ENCODE results near the gene GBGT1.

DNA sequence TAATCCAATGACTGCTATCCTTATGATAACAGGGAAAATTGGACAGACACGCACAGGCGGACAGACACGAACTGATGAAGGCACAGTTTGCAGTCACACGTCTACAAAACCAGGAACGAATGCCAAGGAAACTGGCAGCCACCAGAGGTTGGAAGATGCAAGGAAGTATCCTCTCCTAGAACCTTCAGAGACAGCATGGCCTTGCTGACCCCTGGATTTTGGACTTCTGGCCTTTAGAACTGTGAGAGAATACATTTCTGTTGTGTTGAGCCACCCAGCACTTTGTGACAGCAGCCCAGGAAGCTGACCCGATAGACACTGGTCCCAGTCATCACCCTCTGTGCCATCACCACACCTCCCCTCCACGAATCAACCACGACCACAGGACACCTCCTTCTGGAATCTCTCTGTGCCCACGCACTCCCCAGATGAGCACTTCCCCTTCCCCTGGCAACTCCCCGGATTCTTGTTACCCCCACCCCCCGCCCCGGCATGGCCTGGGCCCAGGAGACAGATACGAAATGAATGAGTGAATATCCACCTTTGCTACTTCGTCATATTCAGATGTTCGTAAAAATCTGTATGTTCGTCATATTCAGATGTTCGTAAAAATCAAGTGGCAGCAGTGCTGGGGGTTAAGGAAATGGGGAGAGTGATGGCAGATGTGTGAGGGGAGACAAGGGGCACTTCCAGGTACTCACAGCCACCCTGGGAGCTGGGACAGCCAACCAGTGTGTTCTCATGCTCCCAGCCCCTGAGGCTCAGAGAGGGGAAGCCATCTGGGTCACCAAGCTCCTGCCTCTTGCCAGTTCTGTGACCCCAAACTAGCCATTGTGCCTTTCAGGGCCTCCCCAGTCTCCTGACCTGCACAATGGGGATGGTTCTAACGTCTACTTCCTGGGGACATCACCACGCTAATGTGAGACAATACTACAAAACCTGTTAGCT, 18.5 kb downstream of the GBGT1 start:
- TF ChIP-seq POLR2A (conservative IDR thresholded peaks at IDR 0.05) (no peak), ARNT (IDR thresholded peaks at IDR 0.05) (no peak), SP1 (CRISPR knock-in tag; IDR thresholded peaks at IDR 0.05) (no peak), HIVEP1 (CRISPR knock-in tag; IDR thresholded peaks at IDR 0.05) (no peak), HCFC1 (IDR thresholded peaks at IDR 0.05; ENCODE audit: low read depth, low read length) (no peak), BRCA1 (IDR thresholded peaks at IDR 0.05) (no peak), BRCA1 (CRISPR knock-in tag; IDR thresholded peaks at IDR 0.05) (no peak), FOXA1 (IDR thresholded peaks at IDR 0.05; ENCODE audit: borderline replicate concordance) (no peak)
- TF ChIP-seq, protein P1, sequence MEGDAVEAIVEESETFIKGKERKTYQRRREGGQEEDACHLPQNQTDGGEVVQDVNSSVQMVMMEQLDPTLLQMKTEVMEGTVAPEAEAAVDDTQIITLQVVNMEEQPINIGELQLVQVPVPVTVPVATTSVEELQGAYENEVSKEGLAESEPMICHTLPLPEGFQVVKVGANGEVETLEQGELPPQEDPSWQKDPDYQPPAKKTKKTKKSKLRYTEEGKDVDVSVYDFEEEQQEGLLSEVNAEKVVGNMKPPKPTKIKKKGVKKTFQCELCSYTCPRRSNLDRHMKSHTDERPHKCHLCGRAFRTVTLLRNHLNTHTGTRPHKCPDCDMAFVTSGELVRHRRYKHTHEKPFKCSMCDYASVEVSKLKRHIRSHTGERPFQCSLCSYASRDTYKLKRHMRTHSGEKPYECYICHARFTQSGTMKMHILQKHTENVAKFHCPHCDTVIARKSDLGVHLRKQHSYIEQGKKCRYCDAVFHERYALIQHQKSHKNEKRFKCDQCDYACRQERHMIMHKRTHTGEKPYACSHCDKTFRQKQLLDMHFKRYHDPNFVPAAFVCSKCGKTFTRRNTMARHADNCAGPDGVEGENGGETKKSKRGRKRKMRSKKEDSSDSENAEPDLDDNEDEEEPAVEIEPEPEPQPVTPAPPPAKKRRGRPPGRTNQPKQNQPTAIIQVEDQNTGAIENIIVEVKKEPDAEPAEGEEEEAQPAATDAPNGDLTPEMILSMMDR (IDR thresholded peaks at IDR 0.05 in 2 of 3, conservative IDR thresholded peaks at IDR 0.05 in 1 of 3; ENCODE audit: insufficient read depth in 2 of 3, low read depth in 1 of 3, low read length in 3 of 3): no peak

Measured in K562 (cell line).